ENCODE results near the gene REXO1.

- no peak for TF ChIP-seq CTCF (IDR thresholded peaks at IDR 0.05)
- TF ChIP-seq EP300 (IDR thresholded peaks at IDR 0.05) = no peak
- no peak for TF ChIP-seq POLR2A (IDR thresholded peaks at IDR 0.05)
These were observed 41.6 kb upstream of the REXO1 start for GRCh38 chr19:1889907-1890306.
